ENCODE data around the gene NLRC5.

- TF ChIP-seq CTCF (IDR thresholded peaks at IDR 0.05) (no peak), POLR2A (IDR thresholded peaks at IDR 0.05) (no peak)
Measured at GRCh38 chr16:57030346-57030902, 41.1 kb downstream of the NLRC5 start.
